PC-9 (cell line): Measurements from ENCODE around the gene TUBA3E.
"Not testable (repeated sequence)": the region's sequence is repeated elsewhere in the genome, so short reads cannot be mapped to it uniquely, and the experiment has no call there.

Experiments used
- EZH2 ChIP-seq: fragments of 200-600 bp; sonication (generic); IDR thresholded peaks from 2 replicates; pipeline ENCODE4 v1.8.0; 2017; ENCODE audit warnings: antibody characterized with exemption, low read depth
- TF ChIP-seq, protein P1 (sequence below): fragments of 200-600 bp; sonication (generic); conservative IDR thresholded peaks from 2 replicates; pipeline ENCODE4 v1.6.1; 2017; ENCODE audit warnings: mixed run types, antibody characterized with exemption, mild to moderate bottlenecking, moderate library complexity

DNA sequence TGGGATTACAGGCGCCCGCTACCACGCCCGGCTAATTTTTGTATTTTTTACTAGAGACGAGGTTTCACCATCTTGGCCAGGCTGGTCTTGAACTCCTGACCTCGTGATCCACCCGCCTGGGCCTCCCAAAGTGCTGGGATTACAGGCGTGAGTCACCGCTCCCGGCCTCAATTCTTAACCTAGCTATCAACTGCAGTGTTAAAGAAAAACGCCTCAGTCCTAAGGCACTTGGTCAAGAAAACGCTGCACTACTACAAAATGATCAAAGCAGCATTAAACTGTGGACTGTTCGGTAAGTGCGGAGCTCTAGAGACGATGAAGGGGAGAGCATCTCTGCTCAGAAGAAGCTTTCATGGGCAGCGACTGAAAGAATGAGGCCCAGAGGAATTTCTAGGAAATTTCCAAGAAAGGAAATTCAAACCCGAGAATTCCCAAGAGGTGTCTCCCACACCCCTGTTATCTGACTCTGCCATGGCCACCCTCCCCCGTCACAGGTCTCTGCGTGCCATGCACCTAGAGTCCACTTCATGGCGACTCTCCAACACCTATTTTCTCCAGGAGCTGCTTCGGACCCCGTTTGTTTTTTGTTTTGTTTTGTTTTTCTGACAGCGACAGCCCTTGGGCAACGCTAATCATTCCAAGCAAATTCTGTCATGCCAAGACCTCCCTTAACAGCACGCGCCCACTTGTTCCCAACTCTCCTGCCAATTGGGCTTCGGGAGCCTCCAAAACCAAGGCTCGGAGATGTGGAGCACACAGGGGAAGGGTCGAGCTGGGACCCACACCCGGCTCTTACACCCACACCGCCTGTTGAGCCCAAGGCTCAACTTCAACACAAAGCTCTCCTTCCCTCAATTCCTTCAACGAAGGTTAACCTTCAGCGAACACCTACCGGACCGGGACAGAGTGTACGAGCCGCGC is 17.6 kb downstream of the TUBA3E start:
- not testable (repeated sequence) for TF ChIP-seq EZH2
- TF ChIP-seq, protein P1, sequence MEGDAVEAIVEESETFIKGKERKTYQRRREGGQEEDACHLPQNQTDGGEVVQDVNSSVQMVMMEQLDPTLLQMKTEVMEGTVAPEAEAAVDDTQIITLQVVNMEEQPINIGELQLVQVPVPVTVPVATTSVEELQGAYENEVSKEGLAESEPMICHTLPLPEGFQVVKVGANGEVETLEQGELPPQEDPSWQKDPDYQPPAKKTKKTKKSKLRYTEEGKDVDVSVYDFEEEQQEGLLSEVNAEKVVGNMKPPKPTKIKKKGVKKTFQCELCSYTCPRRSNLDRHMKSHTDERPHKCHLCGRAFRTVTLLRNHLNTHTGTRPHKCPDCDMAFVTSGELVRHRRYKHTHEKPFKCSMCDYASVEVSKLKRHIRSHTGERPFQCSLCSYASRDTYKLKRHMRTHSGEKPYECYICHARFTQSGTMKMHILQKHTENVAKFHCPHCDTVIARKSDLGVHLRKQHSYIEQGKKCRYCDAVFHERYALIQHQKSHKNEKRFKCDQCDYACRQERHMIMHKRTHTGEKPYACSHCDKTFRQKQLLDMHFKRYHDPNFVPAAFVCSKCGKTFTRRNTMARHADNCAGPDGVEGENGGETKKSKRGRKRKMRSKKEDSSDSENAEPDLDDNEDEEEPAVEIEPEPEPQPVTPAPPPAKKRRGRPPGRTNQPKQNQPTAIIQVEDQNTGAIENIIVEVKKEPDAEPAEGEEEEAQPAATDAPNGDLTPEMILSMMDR: not testable (repeated sequence)
